Astrocyte (in vitro differentiated cells and primary cell): ENCODE measurements around the gene CEACAM16.

Source experiments
- EZH2 ChIP-seq: IDR thresholded peaks from 2 replicates; pipeline ENCODE4 v1.6.1; 2012; ENCODE audit warnings: mild to moderate bottlenecking, low read length, inconsistent platforms; ENCODE audit not compliant: insufficient read depth
- TF ChIP-seq, protein P1 (sequence below): IDR thresholded peaks from 2 replicates; pipeline ENCODE4 v1.5.1; 2011; ENCODE audit warnings: low read depth, mild to moderate bottlenecking, inconsistent platforms, low read length, moderate library complexity; ENCODE audit not compliant: insufficient read depth

GRCh38 chr19:44653343-44653742, 45.6 kb upstream of the CEACAM16 start:
- TF ChIP-seq, protein P1, sequence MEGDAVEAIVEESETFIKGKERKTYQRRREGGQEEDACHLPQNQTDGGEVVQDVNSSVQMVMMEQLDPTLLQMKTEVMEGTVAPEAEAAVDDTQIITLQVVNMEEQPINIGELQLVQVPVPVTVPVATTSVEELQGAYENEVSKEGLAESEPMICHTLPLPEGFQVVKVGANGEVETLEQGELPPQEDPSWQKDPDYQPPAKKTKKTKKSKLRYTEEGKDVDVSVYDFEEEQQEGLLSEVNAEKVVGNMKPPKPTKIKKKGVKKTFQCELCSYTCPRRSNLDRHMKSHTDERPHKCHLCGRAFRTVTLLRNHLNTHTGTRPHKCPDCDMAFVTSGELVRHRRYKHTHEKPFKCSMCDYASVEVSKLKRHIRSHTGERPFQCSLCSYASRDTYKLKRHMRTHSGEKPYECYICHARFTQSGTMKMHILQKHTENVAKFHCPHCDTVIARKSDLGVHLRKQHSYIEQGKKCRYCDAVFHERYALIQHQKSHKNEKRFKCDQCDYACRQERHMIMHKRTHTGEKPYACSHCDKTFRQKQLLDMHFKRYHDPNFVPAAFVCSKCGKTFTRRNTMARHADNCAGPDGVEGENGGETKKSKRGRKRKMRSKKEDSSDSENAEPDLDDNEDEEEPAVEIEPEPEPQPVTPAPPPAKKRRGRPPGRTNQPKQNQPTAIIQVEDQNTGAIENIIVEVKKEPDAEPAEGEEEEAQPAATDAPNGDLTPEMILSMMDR, result no peak
- TF ChIP-seq EZH2, result no peak
